DND-41 (cell line): ENCODE measurements around the gene AP1G2.

Experiments used
- ATAC-seq: fragments of 200-7000 bp; cut with Tn5 transposase; 3 replicates; pipeline ENCODE4 v1.9.1; 2021; ENCODE audit warnings: low read depth; ENCODE audit not compliant: insufficient read depth
- DNase-seq: peaks from one replicate; pipeline ENCODE4 v3.0.0-alpha.2; 2020
- H2AFZ ChIP-seq: 2 replicates; pipeline ENCODE4 v1.6.0; 2012; ENCODE audit warnings: low read depth, low read length
- H3K27ac ChIP-seq: 2 replicates; pipeline ENCODE4 v1.5.1; 2012; ENCODE audit warnings: low read length, inconsistent platforms
- H3K27me3 ChIP-seq: fragments of 200-600 bp; sonication (generic); 2 replicates; pipeline ENCODE4 v1.6.0; 2012; ENCODE audit warnings: low read length, mild to moderate bottlenecking, inconsistent platforms; ENCODE audit not compliant: insufficient read depth, poor library complexity
- H3K36me3 ChIP-seq: 2 replicates; pipeline ENCODE4 v1.5.1; 2012; ENCODE audit warnings: low read length, inconsistent platforms; ENCODE audit not compliant: insufficient read depth
- H3K4me1 ChIP-seq: 2 replicates; pipeline ENCODE4 v1.5.1; 2012; ENCODE audit warnings: mild to moderate bottlenecking, low read length; ENCODE audit not compliant: insufficient read depth
- H3K4me2 ChIP-seq: 2 replicates; pipeline ENCODE4 v1.6.0; 2012; ENCODE audit warnings: mild to moderate bottlenecking, moderate library complexity, low read length, inconsistent platforms; ENCODE audit not compliant: insufficient read depth
- H3K4me3 ChIP-seq, 2 experiments: fragments of 200-600 bp in 1 of 2; shearing (Covaris generic) in 1 of 2; 2 replicates each; pipeline ENCODE4 v1.5.1; 2012 to 2016; ENCODE audit warnings: inconsistent platforms in 2 of 2, low read length in 2 of 2, mild to moderate bottlenecking in 2 of 2, low read depth in 1 of 2, moderate library complexity in 1 of 2
- H3K79me2 ChIP-seq: 2 replicates; pipeline ENCODE4 v1.6.0; 2012; ENCODE audit warnings: low read length, inconsistent platforms; ENCODE audit not compliant: insufficient read depth
- H3K9ac ChIP-seq: 2 replicates; pipeline ENCODE4 v1.6.0; 2012; ENCODE audit warnings: low read depth, mild to moderate bottlenecking, inconsistent platforms, low read length, moderate library complexity
- H3K9me3 ChIP-seq: 2 replicates; pipeline ENCODE4 v1.5.1; 2012; ENCODE audit warnings: low read length, moderate library complexity, mild to moderate bottlenecking, inconsistent platforms; ENCODE audit not compliant: insufficient read depth, severe bottlenecking
- H4K20me1 ChIP-seq: 2 replicates; pipeline ENCODE4 v1.6.0; 2012; ENCODE audit warnings: low read length; ENCODE audit not compliant: insufficient read depth
- EZH2 ChIP-seq: IDR thresholded peaks from 3 replicates; pipeline ENCODE4 v1.6.1; 2012; ENCODE audit warnings: borderline replicate concordance, low read depth, mild to moderate bottlenecking, moderate library complexity, low read length, inconsistent platforms; ENCODE audit not compliant: severe bottlenecking
- TF ChIP-seq, protein P1 (sequence below): IDR thresholded peaks from 2 replicates; pipeline ENCODE4 v1.5.1; 2012; ENCODE audit warnings: borderline replicate concordance, low read length, moderate library complexity, mild to moderate bottlenecking; ENCODE audit not compliant: poor library complexity, severe bottlenecking; ENCODE audit errors: extremely low read depth

AP1G2 gene

DNA sequence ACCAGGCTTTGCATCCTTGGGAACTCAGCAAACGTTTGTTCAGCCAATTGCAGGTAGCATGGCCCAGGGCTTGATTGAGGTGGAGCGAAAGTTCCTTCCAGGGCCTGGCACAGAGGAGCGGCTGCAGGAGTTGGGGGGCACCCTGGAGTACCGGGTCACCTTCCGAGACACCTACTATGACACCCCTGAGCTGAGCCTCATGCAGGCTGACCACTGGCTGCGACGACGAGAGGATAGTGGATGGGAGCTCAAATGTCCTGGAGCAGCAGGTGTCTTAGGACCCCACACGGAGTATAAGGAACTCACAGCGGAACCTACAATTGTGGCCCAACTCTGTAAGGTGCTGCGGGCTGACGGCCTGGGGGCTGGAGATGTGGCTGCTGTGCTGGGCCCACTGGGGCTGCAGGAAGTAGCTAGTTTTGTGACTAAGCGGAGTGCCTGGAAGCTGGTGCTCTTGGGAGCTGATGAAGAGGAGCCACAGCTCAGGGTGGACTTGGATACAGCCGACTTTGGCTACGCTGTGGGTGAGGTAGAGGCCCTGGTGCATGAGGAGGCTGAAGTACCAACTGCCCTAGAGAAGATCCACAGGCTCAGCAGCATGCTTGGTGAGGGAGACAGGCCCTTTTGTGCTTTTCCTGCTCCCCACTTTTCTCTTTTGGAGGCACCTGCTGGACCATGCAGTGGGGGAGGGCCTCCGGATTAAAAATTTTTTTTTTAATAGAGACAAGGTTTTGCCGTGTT lies 10.7 kb downstream of the AP1G2 start:
- TF ChIP-seq, protein P1, sequence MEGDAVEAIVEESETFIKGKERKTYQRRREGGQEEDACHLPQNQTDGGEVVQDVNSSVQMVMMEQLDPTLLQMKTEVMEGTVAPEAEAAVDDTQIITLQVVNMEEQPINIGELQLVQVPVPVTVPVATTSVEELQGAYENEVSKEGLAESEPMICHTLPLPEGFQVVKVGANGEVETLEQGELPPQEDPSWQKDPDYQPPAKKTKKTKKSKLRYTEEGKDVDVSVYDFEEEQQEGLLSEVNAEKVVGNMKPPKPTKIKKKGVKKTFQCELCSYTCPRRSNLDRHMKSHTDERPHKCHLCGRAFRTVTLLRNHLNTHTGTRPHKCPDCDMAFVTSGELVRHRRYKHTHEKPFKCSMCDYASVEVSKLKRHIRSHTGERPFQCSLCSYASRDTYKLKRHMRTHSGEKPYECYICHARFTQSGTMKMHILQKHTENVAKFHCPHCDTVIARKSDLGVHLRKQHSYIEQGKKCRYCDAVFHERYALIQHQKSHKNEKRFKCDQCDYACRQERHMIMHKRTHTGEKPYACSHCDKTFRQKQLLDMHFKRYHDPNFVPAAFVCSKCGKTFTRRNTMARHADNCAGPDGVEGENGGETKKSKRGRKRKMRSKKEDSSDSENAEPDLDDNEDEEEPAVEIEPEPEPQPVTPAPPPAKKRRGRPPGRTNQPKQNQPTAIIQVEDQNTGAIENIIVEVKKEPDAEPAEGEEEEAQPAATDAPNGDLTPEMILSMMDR = no peak
- no peak for TF ChIP-seq EZH2
- H3K27me3 ChIP-seq = no peaks in the 10 kb centered on the region
- H3K79me2 ChIP-seq = peaks cover 33% of the 10 kb centered on the region
- H4K20me1 ChIP-seq = 0 out of 2 replicates have a peak, but pooled peaks cover 3% of the 10 kb centered on the region
- peak overlapping the region; percentile 87 for H3K9ac ChIP-seq
- H3K4me2 ChIP-seq = peak overlapping the region; percentile 95
- peak overlapping the region; percentile 95 for H3K27ac ChIP-seq
- peak overlapping the region; percentile 93 for H2AFZ ChIP-seq
- no peaks in the 10 kb centered on the region for H3K9me3 ChIP-seq
- peaks cover 38% of the 10 kb centered on the region for H3K4me1 ChIP-seq
- DNase-seq (no peak), ATAC-seq (no peak)
- peak overlapping the region; percentile 78 to 95 for H3K4me3 ChIP-seq
- peaks cover 43% of the 10 kb centered on the region for H3K36me3 ChIP-seq

DNA sequence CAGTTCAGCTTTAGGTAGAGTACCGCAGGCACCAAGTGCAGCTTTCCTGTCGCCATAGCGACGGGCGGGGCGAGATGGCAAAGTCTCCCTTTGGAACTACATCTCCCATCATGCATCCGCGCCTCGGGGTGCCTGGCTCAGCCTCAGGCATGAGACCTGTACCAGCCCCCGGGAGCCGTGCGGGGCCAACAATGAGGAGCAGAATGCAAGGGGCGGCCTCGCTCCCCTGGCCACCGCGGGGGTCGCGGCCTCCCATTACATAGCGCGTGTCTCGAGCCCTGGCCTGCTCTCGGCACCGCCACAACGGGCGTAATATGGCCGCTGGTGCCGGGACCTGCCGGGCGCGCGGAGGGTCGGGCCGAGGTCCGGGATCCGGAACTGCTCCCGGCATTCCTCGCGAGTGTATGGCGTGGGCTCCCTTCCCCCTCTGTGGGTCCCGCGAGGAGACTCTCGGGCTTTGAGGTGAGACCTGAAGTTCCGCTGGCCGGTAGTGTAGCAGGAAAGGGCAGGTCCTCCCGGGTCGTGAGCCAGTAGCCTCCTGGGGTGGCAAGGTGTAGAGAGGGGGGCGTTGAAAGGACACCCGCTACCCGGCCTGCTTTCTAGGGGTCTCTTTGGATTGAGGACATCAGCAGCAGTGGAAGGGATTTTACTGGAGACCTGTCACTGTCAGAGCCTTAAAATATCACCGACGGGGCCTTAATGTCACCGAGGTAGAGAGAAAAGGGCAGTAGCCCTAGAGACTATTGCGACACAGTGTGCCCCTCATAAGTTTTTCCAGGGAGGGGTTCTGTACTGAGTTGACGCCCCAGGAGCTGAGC lies 11.5 kb downstream of the AP1G2 start, which contains the start of gene THTPA:
Gene THTPA (plus strand): TSS at position 390 of the 818 bp plus-strand sequence. CDS start 487 bp downstream, outside the sequence.
- Histone ChIP-seq H3K9ac (peak within 1 kb of the TSS; percentile 87), H4K20me1 (0 out of 2 replicates have a peak, but pooled peaks cover 3% of the 10 kb centered on the region), H3K36me3 (peaks cover 35% of the 10 kb centered on the region), H3K4me2 (peak within 1 kb of the TSS; percentile 95), H3K9me3 (no peaks in the 10 kb centered on the region), H2AFZ (peak within 1 kb of the TSS; percentile 93), H3K4me1 (peaks cover 43% of the 10 kb centered on the region), H3K27me3 (no peaks in the 10 kb centered on the region), H3K79me2 (peaks cover 34% of the 10 kb centered on the region), H3K4me3 (peak within 1 kb of the TSS; percentile 78 to 95), H3K27ac (peak within 1 kb of the TSS; percentile 95)
- DNase-seq (peak; percentile 94), ATAC-seq (peak; percentile 78)
- TF ChIP-seq EZH2 = no peak
- TF ChIP-seq, protein P1 = no peak

DNA sequence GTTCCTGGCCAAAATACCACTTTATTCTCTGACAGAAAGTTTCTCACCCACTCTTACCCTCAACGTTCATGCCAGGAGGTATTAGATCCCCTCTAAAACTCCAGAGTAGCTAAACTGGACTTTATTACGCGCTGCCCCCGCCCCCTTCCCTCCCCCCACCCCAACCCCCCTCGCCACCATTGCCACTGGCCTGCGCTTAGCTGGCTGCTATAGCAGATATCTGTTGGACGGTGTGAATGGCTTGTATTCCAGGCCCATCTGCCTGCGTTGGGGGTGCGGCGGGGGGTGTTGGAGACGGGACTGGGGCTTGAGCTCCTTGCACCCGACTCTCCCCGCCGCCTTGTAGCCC lies 12.1 kb downstream of the AP1G2 start:
- H3K4me1 ChIP-seq = peaks cover 49% of the 10 kb centered on the region
- peak overlapping the region; percentile 87 for H3K9ac ChIP-seq
- TF ChIP-seq, protein P1 = no peak
- no peak for TF ChIP-seq EZH2
- peak overlapping the region; percentile 78 to 95 for H3K4me3 ChIP-seq
- ATAC-seq (no peak), DNase-seq (no peak)
- H3K27me3 ChIP-seq = no peaks in the 10 kb centered on the region
- H3K9me3 ChIP-seq = no peaks in the 10 kb centered on the region
- peaks cover 30% of the 10 kb centered on the region for H3K36me3 ChIP-seq
- H4K20me1 ChIP-seq = 0 out of 2 replicates have a peak, but pooled peaks cover 3% of the 10 kb centered on the region
- peak overlapping the region; percentile 95 for H3K27ac ChIP-seq
- peaks cover 40% of the 10 kb centered on the region for H3K79me2 ChIP-seq
- H2AFZ ChIP-seq = peak overlapping the region; percentile 93
- H3K4me2 ChIP-seq = peak overlapping the region; percentile 95
